Stimulated activated CD8-positive, alpha-beta memory T cell treated with anti-CD3 and anti-CD28 coated beads, Interleukin-7, amount 100 ng/mL, for 48 hours (primary cell): ENCODE results near the gene NMRK1.

Experiments
- DNase-seq, 2 donors: peaks; one replicate each; pipeline ENCODE4 v3.0.0-alpha.2; 2020; ENCODE audit warnings: low read depth in 1 of 2; ENCODE audit errors: extremely low read depth in 1 of 2

Gene NMRK1

GRCh38 chr9:75087824-75088645 is at the start of gene NMRK1, which contains the start of gene OSTF1:
TSS of gene NMRK1 (minus strand) at chr9:75088155. CDS start at chr9:75083115, 5,040 bp downstream.
TSS of gene OSTF1 (plus strand) at chr9:75088514. CDS start at chr9:75088693, 179 bp downstream.
- DNase-seq: peak; percentile 88 to 95

DNA sequence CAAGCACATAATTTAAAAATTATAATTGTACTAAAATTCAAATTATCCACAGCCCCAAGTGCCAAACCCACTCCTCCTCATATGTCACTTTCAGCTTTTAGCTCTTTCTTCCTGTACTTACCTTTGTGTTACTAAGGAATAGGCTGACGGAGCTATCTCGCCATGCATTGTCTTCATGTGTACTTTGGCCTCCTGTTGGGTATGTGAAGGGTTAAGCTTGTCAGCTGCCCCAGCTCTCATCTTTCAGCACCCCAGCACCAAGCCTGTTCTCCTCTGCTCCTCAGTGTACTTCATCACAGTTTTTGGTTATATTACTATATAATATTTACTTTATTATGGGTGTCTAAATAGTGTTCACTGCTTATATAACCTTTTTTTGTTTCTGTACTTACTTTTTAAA is 46.5 kb upstream of the NMRK1 start:
- DNase-seq: no peak

- no peak for DNase-seq
Measured at GRCh38 chr9:75133396-75133795, 45.4 kb upstream of the NMRK1 start.

GRCh38 chr9:75132244-75132643 is 44.3 kb upstream of the NMRK1 start:
- DNase-seq: no peak

- DNase-seq: no peak
Measured at GRCh38 chr9:75131700-75132099, 43.7 kb upstream of the NMRK1 start.

DNA sequence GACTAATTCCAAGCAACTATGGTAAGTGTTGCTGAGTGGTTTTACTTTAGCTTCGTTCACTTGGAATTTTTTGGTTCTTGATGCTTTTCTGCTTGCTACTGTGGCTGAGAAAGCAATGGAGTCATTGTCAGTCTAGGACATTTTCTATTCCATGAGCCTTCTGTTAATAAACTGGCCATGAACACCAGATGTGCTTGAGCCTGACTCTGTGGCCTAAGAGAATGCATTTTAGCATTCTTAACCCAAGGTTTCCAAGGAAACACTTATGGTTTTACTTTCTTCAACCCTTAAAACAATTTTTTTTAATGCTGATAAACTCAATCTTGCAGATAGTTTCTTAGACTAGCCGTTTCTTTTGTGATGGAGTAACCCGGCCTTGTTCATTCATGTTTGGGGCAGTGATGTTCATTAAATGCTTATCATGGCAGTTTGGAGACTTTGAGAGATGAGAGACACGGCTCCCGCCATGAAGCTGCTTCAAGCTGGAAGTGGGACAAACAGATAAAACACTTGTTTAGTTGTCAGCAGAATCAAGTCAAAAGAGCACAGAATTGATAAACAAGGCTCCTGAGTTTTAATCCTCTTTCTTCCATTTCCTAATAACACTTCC is 42.8 kb upstream of the NMRK1 start:
- no peak for DNase-seq

DNA sequence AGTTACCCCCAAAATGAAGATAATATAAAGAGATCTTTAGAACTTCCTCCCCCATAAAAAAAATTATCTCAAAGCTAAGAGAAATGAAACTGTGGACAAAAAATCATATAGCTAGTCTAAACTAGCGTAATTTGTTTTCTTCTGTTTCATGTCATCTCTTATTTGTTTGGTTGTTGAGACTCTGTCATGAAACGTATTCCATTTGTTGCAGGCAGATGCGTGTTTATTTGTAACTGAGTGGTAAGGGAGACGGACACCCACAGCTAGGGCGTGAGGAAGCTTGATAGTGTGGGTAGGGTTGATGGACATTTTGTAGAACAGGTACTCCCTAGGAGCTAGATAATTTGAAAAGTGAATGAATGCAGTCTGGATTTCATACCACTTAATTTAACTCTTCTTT is 42.2 kb upstream of the NMRK1 start:
- DNase-seq: no peak

DNA sequence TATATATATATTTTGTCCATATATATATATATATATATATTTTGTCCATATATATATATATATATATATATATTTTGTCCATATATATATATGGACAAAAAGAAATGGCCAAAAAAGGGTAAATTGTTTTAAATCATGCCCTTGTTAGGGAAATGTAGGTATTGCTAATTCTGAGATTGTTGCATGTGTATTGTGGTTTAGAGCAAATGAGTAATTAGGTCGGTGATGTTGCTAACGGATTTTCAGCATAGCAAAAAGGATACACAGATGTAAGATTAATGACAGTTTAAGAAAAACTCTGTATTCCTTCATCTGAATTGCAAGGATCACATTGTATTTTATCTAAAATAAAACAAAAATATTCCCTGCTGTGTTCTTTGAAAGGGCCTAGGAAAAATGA is 40.6 kb upstream of the NMRK1 start:
- no peak for DNase-seq

GRCh38 chr9:75123696-75124095 is 35.7 kb upstream of the NMRK1 start:
- DNase-seq: no peak

DNA sequence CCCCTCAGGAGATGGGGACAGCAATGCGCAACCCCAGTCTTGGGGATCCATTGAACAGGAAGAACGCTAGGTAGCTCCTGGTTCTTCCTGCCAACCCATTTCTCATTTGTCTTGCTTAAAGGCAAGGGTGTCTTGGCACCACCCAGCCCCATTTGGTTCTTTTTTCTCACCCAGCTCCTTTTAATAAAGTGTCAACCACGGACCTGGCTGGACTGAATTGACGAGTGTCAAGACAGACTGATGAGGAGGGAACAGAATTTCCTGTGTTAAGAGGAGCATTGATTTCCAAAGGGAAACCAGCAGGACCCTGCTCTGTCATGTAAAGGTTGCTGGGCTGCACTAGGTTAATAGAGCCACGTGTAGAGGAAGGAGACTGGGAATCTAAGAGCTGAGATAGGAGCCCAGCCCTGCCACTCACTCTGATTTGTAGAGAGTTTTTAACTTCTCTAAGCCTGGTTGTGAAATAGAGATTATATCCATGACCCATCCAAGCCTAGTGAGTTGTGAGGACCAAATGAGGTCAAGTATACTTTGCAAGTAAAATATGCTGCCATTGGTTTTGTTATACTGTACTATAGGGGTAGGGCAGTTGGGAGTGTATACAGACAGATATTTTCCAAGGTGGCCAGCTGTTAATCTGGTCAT is 34.1 kb upstream of the NMRK1 start:
- DNase-seq: no peak

DNA sequence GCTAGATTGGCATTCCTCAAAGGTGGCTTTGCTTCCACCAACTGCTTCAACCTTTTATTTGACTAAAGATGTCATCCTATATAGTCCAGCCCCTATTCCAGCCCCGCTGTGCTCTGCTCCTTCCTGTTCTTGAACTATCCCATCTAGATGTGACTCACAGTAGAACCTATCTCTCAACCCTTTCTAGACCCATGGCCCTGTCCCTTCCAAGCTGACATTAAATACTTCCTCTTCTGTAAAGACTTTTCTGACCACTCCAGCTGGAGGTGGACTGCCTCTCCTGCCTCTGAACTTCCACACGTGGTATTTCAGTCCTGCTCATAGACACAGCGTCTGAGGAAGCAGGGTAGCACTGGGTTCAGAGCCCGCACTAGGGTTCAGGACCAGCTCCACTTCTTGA is 32.7 kb upstream of the NMRK1 start:
- no peak for DNase-seq

GRCh38 chr9:75117564-75117963 is 29.6 kb upstream of the NMRK1 start:
- DNase-seq: peak in 1 of 2 donors; percentile 18

DNA sequence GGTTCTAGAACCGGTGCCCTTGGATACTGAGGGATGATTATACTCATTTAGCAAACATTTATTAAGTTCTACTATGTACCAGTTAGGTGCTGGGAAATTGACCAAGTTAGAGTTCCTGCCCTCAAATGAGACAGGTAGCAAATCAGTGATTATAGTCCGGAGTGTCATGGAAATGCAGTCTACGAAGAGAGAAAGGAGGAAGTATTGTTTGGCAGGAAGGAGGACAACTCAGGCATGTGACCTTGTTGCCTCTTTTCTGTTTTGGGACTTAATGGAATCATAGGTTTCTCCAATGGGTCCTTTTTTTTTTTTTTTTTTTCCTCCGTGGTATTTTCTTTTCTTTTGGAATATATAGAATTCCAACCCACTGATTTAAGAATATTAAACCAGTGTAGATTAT is 28.4 kb upstream of the NMRK1 start:
- DNase-seq: no peak

DNA sequence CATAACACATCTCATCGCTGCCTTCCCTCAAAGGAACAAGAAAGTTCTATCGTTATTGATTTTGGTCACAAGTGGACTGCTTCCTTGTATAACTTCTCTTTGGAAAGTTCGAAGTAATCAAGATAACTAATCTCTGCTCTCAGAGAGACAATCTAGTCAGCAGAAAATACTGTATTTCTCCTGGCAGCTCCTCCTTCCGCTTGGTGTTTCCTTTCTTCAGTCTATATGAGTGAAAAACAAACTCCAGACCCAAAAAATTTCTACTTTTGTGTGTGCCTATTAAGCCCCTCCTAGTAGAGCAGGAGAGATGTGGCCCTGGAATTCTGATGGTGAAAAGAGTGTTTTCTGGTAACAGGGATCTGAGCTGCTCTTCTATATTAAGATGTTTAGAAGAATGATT is 24.8 kb upstream of the NMRK1 start:
- no peak for DNase-seq

GRCh38 chr9:75111019-75111622 is 23.2 kb upstream of the NMRK1 start:
- DNase-seq: no peak

- no peak for DNase-seq
Measured at GRCh38 chr9:75109210-75109839, 21.4 kb upstream of the NMRK1 start.

DNA sequence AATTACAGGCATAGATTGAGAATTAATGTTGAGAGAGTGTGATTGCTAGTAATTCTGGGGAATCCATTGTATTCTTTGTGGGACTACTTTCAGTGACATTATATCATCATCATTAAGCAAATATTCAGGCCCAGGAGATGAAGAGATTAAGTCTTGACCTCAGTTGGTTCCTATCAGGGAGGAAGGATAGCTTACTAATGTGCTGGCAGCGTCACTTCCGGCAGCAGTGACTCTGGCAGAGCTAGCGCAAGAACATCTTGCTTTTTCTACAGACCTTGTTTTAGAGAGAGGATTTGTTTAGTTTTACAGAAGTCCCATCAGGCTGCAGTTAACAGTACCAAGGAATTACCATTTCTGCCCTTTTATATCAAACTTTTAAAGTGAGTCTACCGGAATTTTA is 20.6 kb upstream of the NMRK1 start:
- no peak for DNase-seq

- DNase-seq: no peak
Measured at GRCh38 chr9:75106857-75107256, 18.9 kb upstream of the NMRK1 start.

- no peak for DNase-seq
Measured at GRCh38 chr9:75105841-75106240, 17.9 kb upstream of the NMRK1 start.

- DNase-seq: no peak
Measured at GRCh38 chr9:75105019-75105540, 17.1 kb upstream of the NMRK1 start.

DNA sequence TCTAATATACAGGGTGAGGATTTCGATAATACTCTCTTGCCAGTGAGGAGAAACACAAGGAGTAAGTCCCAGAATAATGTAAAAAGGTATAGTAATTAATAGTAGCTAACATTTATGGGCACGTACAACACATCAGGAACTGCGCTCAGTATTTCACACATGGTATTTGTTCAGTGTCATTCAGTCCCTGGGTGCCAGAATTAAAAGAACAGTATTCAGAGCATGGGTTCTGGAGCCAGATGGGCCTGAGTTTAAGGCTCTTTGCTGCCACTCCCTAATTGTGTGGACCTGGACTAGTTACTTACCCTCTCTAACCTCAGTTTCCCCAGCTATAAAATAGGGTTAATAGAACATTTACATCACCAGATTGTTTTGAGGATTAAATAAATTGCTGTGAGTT is 16.7 kb upstream of the NMRK1 start:
- no peak for DNase-seq
